ENCODE measurements around the gene CNTN5.

Gene CNTN5

DNA sequence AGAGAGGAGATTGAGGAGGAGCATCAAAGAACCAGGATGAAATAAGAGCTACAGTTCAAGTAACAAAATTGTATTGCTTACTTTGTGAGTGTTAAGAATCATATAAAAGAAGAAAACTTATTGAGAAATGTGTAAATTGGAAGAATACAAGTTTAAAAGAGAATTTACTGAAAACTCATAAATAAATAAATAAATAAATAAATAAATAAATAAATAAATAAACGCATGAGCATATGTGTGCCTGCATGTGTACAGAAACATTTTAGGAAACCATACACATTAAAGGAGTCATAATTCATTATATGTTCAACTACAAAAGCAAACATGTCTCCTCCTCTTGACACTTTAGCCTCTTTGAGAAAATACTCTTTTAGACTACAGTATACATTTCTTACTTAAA is 42.6 kb downstream of the CNTN5 start (continued):
- TF ChIP-seq, protein P1, sequence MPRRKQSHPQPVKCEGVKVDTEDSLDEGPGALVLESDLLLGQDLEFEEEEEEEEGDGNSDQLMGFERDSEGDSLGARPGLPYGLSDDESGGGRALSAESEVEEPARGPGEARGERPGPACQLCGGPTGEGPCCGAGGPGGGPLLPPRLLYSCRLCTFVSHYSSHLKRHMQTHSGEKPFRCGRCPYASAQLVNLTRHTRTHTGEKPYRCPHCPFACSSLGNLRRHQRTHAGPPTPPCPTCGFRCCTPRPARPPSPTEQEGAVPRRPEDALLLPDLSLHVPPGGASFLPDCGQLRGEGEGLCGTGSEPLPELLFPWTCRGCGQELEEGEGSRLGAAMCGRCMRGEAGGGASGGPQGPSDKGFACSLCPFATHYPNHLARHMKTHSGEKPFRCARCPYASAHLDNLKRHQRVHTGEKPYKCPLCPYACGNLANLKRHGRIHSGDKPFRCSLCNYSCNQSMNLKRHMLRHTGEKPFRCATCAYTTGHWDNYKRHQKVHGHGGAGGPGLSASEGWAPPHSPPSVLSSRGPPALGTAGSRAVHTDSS (tag by site-specific recombination; IDR thresholded peaks at IDR 0.05) = no peak
- TF ChIP-seq ZBTB1 (tag by site-specific recombination; IDR thresholded peaks at IDR 0.05) = no peak
- TF ChIP-seq ZNF426 (tag by site-specific recombination; IDR thresholded peaks at IDR 0.05) = peak; percentile 73
- no peak for TF ChIP-seq ZFP69B (tag by site-specific recombination; IDR thresholded peaks at IDR 0.05)
- TF ChIP-seq MYNN (tag by site-specific recombination; IDR thresholded peaks at IDR 0.05; ENCODE audit: borderline replicate concordance) = no peak
- TF ChIP-seq ZIC2 (tag by site-specific recombination; IDR thresholded peaks at IDR 0.05) = no peak
- no peak for TF ChIP-seq KLF1 (tag by site-specific recombination; IDR thresholded peaks at IDR 0.05)
- peak; percentile 40; the same call in 1 of the 2 replicates for TF ChIP-seq ZNF623 (tag by site-specific recombination; IDR thresholded peaks at IDR 0.05)
- no peak for TF ChIP-seq ZNF211 (tag by site-specific recombination; IDR thresholded peaks at IDR 0.05; ENCODE audit: low read depth)
- TF ChIP-seq, protein P2, sequence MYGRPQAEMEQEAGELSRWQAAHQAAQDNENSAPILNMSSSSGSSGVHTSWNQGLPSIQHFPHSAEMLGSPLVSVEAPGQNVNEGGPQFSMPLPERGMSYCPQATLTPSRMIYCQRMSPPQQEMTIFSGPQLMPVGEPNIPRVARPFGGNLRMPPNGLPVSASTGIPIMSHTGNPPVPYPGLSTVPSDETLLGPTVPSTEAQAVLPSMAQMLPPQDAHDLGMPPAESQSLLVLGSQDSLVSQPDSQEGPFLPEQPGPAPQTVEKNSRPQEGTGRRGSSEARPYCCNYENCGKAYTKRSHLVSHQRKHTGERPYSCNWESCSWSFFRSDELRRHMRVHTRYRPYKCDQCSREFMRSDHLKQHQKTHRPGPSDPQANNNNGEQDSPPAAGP (tag by site-specific recombination; IDR thresholded peaks at IDR 0.05) = no peak
- no peak for TF ChIP-seq ZNF677 (tag by site-specific recombination; IDR thresholded peaks at IDR 0.05)
- peak; percentile 62 for TF ChIP-seq ZNF555 (tag by site-specific recombination; conservative IDR thresholded peaks at IDR 0.05)
- 0 out of 2 replicates have a peak, but pooled peaks have one; percentile 29 for TF ChIP-seq ZNF140 (tag by site-specific recombination; IDR thresholded peaks at IDR 0.05)

DNA sequence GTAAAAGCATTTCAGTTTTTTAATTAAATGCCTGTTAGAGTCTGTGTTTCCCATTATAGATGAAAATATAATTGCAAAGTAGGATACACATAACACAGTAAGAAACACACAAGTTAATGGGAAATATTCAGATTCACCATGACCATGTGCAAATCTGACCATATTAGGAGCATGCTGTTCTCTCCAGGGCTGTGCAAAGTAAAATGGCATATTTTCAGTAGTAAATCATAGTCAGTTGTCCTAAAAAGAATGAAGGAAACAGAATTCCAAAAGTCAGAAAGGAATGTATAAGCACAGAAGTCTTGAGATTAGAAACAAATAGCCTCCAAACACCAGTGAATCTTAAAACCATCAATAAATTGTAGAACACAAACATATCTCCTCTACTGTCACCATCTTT is 44.4 kb downstream of the CNTN5 start:
- ChIA-PET CTCF (no interaction called here), POLR2A (no interaction called here)
- H3K36me3 ChIP-seq (ENCODE audit: control insufficient read depth in 2 of 2, insufficient read depth in 1 of 2, low read length in 2 of 2) = no peaks in the 10 kb centered on the region
- TF ChIP-seq, protein P3, sequence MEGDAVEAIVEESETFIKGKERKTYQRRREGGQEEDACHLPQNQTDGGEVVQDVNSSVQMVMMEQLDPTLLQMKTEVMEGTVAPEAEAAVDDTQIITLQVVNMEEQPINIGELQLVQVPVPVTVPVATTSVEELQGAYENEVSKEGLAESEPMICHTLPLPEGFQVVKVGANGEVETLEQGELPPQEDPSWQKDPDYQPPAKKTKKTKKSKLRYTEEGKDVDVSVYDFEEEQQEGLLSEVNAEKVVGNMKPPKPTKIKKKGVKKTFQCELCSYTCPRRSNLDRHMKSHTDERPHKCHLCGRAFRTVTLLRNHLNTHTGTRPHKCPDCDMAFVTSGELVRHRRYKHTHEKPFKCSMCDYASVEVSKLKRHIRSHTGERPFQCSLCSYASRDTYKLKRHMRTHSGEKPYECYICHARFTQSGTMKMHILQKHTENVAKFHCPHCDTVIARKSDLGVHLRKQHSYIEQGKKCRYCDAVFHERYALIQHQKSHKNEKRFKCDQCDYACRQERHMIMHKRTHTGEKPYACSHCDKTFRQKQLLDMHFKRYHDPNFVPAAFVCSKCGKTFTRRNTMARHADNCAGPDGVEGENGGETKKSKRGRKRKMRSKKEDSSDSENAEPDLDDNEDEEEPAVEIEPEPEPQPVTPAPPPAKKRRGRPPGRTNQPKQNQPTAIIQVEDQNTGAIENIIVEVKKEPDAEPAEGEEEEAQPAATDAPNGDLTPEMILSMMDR (tag by site-specific recombination; IDR thresholded peaks at IDR 0.05) = no peak
- TF ChIP-seq, protein P4, sequence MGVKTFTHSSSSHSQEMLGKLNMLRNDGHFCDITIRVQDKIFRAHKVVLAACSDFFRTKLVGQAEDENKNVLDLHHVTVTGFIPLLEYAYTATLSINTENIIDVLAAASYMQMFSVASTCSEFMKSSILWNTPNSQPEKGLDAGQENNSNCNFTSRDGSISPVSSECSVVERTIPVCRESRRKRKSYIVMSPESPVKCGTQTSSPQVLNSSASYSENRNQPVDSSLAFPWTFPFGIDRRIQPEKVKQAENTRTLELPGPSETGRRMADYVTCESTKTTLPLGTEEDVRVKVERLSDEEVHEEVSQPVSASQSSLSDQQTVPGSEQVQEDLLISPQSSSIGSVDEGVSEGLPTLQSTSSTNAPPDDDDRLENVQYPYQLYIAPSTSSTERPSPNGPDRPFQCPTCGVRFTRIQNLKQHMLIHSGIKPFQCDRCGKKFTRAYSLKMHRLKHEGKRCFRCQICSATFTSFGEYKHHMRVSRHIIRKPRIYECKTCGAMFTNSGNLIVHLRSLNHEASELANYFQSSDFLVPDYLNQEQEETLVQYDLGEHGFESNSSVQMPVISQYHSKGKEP (tag by site-specific recombination; IDR thresholded peaks at IDR 0.05) = no peak
- TF ChIP-seq ZSCAN23 (tag by site-specific recombination; IDR thresholded peaks at IDR 0.05) = no peak
- no peak for TF ChIP-seq ZNF146 (tag by site-specific recombination; IDR thresholded peaks at IDR 0.05)
- no peak for TF ChIP-seq HOXA7 (CRISPR knock-in tag; IDR thresholded peaks at IDR 0.05; ENCODE audit: borderline replicate concordance)
- TF ChIP-seq ZNF169 (tag by site-specific recombination; IDR thresholded peaks at IDR 0.05) = no peak
- no peak for TF ChIP-seq OSR2 (tag by site-specific recombination; IDR thresholded peaks at IDR 0.05)
- H3K9me3 ChIP-seq (ENCODE audit: control insufficient read depth, insufficient read depth, low read depth, low read length) = no peaks in the 10 kb centered on the region
- H3K4me3 ChIP-seq (ENCODE audit: low read depth, low read length) = no peak overlapping the region
- no peak overlapping the region for H3K27ac ChIP-seq (ENCODE audit: extremely low read depth, low read depth, low read length)
- no peaks in the 10 kb centered on the region for H3K4me1 ChIP-seq (ENCODE audit: control insufficient read depth, insufficient read depth, low read length)

All from HEK293 (cell line).